Large intestine (tissue), 3 donors: ENCODE results near the gene LTBP3. TPM values are rescaled to one million over a fixed set of nuclear protein-coding genes. Genes with fewer than 3 reads are reported as not detected.

Source experiments
- DNase-seq, 2 donors: peaks; one replicate each; pipeline versions ENCODE4 v3.0.0 to v3.0.0-alpha.2; 2013
- H3K27ac ChIP-seq: one replicate; pipeline ENCODE4 v1.5.1; 2013; ENCODE audit warnings: low read length
- H3K27me3 ChIP-seq: 2 replicates; pipeline ENCODE4 v1.6.1; 2013; ENCODE audit warnings: low read length; ENCODE audit not compliant: control insufficient read depth, insufficient read depth
- H3K36me3 ChIP-seq: 2 replicates; pipeline ENCODE4 v1.6.1; 2013; ENCODE audit warnings: low read length; ENCODE audit not compliant: control insufficient read depth, insufficient read depth
- H3K4me1 ChIP-seq: one replicate; pipeline ENCODE4 v1.6.1; 2013; ENCODE audit warnings: low read length; ENCODE audit not compliant: control insufficient read depth, insufficient read depth
- H3K4me3 ChIP-seq: one replicate; pipeline ENCODE4 v1.5.1; 2013; ENCODE audit warnings: low read length
- H3K9me3 ChIP-seq: one replicate; pipeline ENCODE4 v1.6.1; 2013; ENCODE audit warnings: mild to moderate bottlenecking, low read depth, low read length, moderate library complexity; ENCODE audit not compliant: control insufficient read depth
- whole genome bisulfite sequencing: methylation state at CpG from one replicate; pipeline ENCODE4 v1.1.5; 2013; ENCODE audit warnings: low lambda C conversion rate; ENCODE audit not compliant: insufficient coverage; 5-methylcytosine and 5-hydroxymethylcytosine counted together
- polyA plus RNA-seq: library from polyadenylated mRNA; unstranded; fragments of 120-200 nt; gene quantifications from one replicate; pipeline ENCODE4 v1.2.1, GENCODE V29; 2013

Gene LTBP3
- polyA plus RNA-seq, 1 donor, result 105 TPM

DNA sequence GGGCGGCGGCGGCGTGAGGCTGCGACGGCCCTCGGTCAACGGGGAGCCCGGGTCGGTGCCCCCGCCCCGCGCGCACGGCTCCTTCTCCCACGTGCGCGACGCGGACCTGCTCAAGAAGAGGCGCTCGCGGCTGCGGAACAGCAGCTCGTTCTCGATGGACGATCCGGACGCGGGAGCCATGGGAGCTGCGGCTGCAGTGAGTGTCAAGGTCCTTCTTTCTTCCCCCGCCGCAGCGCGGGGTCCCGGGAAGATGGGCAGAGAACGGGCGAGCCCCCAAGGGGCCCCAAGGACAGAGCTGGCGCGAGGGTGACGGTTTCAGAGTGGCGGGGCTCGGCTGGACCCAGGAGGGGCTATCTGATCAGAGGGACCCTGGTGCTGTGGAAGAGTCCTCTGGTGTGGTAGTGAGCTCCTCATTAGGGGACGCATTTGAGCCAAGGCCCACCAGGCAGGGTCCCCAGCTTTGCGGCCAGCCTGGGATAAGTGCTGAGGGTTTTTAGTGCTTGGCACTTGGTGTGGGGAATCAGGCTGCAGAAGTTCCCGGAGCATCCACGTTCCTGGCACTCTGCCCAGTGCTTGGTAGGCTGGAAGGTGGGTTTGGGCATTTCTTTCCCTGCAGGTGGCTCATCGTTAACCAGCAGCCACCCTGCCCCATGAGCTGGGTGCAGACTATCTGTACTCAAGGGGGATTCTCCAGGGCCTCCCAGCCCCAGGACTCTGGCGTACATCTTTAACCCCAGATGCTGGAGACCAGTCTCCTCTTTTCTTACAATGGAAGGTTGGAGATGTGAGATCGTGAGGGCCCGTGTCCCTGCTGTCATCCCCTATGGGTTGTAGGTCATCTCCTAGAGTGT is 27.5 kb upstream of the LTBP3 start:
- Histone ChIP-seq H3K9me3 (no peaks in the 10 kb centered on the region), H3K4me3 (no peak overlapping the region), H3K4me1 (peaks cover 15% of the 10 kb centered on the region), H3K27me3 (peaks cover 10% of the 10 kb centered on the region), H3K36me3 (peaks cover 42% of the 10 kb centered on the region), H3K27ac (no peak overlapping the region)
- no peak for DNase-seq
- no CpG with 5 or more reads among the region's 51 CpGs for WGBS

DNA sequence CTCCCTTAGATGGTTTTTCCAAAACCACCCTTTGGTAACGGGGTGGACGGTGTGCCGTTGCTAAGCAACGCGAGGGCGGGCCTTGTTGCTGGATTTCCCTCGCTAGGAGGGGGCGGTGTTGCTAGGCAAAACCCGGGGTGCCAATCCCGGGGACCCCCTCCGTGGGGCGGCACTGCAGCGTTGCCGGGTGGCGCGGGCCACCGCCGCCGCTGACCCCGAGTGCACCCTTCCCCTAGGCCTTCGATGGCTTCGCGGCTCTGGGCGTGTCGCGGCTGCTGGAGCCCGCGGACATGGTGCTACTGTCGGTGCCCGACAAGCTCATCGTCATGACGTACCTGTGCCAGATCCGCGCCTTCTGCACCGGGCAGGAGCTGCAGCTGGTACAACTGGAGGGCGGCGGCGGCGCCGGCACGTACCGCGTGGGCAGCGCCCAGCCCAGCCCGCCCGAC is 26.6 kb upstream of the LTBP3 start:
- Histone ChIP-seq H3K27ac (no peak overlapping the region), H3K36me3 (peaks cover 43% of the 10 kb centered on the region), H3K4me3 (no peak overlapping the region), H3K27me3 (peaks cover 10% of the 10 kb centered on the region), H3K9me3 (no peaks in the 10 kb centered on the region), H3K4me1 (peaks cover 15% of the 10 kb centered on the region)
- DNase-seq, result peak in 1 of 2 donors; percentile 58
- no CpG with 5 or more reads among the region's 46 CpGs for WGBS

DNA sequence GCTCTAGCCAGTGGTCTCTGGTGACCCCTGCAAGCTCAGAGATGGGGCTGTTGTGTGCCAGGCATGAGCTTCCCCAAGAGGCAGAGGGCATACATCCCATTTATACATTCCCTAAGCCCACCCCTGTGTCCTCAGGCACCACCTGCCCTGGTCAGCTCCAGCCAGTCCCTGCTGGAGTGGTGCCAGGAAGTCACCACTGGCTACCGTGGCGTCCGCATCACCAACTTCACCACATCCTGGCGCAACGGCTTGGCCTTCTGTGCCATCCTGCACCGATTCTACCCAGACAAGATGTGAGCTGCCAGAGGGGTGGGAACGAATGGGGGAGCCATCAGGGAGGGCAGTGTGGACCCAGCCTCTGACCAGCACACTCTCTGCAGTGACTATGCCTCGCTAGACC is 25.9 kb upstream of the LTBP3 start:
- Histone ChIP-seq H3K4me1 (peaks cover 19% of the 10 kb centered on the region), H3K27me3 (peaks cover 10% of the 10 kb centered on the region), H3K9me3 (no peaks in the 10 kb centered on the region), H3K4me3 (no peak overlapping the region), H3K27ac (no peak overlapping the region), H3K36me3 (peaks cover 47% of the 10 kb centered on the region)
- no peak for DNase-seq
- WGBS, result no CpG with 5 or more reads among the region's 8 CpGs

DNA sequence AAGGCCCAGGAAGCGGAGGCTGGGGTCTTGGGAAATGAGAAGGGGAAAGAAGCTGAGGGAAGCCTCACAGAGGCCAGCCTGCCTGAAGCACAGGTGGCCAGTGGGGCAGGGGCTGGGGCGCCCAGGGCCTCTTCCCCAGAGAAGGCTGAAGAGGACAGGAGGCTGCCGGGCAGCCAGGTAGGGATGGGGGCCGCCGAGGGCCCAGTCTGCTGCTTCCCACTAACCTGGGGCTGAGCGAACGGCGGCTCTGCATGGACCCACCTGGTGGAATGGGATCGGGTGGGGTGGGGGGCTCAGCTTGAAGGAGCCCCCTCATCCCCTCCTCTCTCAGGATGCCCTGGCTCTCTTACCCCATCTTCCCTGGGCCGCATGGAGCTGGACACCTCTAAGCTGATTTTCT is 25.4 kb upstream of the LTBP3 start:
- H3K27me3 ChIP-seq, result peaks cover 10% of the 10 kb centered on the region
- peaks cover 47% of the 10 kb centered on the region for H3K36me3 ChIP-seq
- no CpG with 5 or more reads among the region's 10 CpGs for WGBS
- no peaks in the 10 kb centered on the region for H3K9me3 ChIP-seq
- no peak overlapping the region for H3K4me3 ChIP-seq
- H3K4me1 ChIP-seq, result peaks cover 21% of the 10 kb centered on the region
- DNase-seq, result no peak
- no peak overlapping the region for H3K27ac ChIP-seq

DNA sequence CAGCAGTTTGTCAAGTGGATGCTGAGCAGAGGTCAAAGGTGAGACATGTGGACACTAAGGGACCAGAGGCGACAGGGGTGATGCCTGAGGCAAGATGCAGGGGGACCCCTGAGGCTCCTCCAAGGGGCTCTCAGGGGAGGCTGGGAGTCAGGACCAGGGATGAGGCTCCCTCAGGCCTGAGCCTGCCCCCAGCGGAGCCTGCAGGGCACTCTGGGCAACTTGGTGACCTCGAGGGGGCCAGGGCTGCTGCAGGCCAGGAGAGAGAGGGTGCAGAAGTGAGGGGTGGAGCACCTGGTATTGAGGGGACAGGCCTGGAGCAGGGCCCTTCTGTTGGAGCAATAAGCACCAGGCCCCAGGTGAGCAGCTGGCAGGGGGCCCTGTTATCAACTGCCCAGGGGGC is 23.8 kb upstream of the LTBP3 start:
- Histone ChIP-seq H3K36me3 (peaks cover 43% of the 10 kb centered on the region), H3K4me1 (peaks cover 30% of the 10 kb centered on the region), H3K9me3 (no peaks in the 10 kb centered on the region), H3K27me3 (peaks cover 10% of the 10 kb centered on the region), H3K27ac (no peak overlapping the region), H3K4me3 (no peak overlapping the region)
- no CpG with 5 or more reads among the region's 3 CpGs for WGBS
- DNase-seq, result no peak

DNA sequence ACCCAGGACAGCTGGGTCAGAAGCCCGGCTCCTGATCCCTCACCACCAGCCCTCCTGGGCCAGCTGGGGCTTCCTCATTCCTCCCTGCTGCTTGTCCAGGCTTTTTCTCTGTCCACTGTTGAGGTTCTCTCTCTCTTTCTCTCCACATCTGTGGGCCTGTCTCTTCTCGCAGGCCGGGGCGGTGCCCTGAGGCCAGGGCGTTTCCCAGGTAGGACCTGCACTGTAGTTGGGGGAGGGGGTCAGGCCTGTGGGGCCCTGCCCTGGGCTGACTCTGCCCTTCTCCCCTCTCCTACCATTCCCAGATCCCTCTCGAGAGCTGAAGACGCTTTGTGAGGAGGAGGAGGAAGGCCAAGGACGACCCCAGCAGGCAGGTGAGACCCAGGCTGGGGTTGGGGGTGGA is 22.6 kb upstream of the LTBP3 start:
- Histone ChIP-seq H3K9me3 (no peaks in the 10 kb centered on the region), H3K36me3 (peaks cover 34% of the 10 kb centered on the region), H3K4me3 (no peak overlapping the region), H3K27ac (no peak overlapping the region), H3K27me3 (peaks cover 10% of the 10 kb centered on the region), H3K4me1 (peaks cover 38% of the 10 kb centered on the region)
- no peak for DNase-seq
- WGBS, result no CpG with 5 or more reads among the region's 8 CpGs

DNA sequence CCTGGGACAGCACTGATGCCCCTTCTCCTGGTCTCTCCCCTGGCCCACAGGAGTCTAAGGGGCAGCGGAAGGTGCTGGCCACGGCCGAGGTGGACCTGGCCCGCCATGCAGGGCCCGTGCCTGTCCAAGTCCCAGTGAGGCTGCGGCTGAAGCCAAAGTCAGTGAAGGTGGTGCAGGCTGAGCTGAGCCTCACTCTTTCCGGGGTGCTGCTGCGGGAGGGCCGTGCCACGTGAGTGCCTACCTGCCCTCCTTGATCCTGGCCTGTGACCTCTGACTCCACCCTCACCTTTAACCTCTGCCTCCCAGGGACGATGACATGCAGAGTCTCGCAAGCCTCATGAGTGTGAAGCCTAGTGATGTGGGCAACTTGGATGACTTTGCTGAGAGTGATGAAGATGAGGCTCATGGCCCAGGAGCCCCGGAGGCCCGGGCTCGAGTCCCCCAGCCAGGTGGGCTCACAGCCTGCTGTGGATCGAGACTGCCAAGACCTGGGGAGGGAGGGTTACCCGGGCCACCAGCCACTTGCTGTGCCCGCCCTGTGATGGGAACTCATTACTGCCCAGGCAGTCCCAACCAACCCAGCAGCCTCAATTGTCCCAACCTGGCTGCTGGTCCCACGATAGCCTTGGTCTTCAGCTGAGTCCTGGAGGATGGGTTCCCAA is 22.0 kb upstream of the LTBP3 start:
- WGBS, result no CpG with 5 or more reads among the region's 19 CpGs

DNA sequence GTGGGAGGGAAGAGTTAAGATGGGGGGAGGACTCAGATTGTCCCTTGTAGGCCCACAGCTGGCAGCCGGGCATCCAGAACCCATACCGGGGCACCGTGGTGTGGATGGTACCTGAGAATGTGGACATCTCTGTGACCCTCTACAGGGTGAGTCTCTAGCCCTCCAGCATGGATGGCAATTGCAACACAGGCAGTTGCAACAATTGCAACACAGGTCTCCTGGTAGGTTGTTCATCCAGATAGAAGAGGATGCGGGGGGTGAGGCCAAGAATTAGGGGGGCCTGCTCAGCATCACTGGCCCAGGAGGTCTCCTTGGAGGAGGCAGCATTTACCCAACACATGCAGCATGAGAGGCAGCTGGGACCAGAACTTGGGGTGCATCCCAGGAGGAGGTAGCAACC is 21.1 kb upstream of the LTBP3 start:
- WGBS, result no CpG with 5 or more reads among the region's 4 CpGs
- no peaks in the 10 kb centered on the region for H3K9me3 ChIP-seq
- peaks cover 5% of the 10 kb centered on the region for H3K27me3 ChIP-seq
- no peak for DNase-seq
- H3K4me1 ChIP-seq, result peaks cover 46% of the 10 kb centered on the region
- H3K27ac ChIP-seq, result no peak overlapping the region
- H3K36me3 ChIP-seq, result peaks cover 29% of the 10 kb centered on the region
- no peak overlapping the region for H3K4me3 ChIP-seq

More for the DNA sequence above, 22.0 kb upstream of the LTBP3 start:
- peaks cover 29% of the 10 kb centered on the region for H3K36me3 ChIP-seq
- H3K27me3 ChIP-seq, result peaks cover 10% of the 10 kb centered on the region
- no peak for DNase-seq
- H3K27ac ChIP-seq, result no peak overlapping the region
- H3K4me3 ChIP-seq, result no peak overlapping the region
- peaks cover 39% of the 10 kb centered on the region for H3K4me1 ChIP-seq
- no peaks in the 10 kb centered on the region for H3K9me3 ChIP-seq

DNA sequence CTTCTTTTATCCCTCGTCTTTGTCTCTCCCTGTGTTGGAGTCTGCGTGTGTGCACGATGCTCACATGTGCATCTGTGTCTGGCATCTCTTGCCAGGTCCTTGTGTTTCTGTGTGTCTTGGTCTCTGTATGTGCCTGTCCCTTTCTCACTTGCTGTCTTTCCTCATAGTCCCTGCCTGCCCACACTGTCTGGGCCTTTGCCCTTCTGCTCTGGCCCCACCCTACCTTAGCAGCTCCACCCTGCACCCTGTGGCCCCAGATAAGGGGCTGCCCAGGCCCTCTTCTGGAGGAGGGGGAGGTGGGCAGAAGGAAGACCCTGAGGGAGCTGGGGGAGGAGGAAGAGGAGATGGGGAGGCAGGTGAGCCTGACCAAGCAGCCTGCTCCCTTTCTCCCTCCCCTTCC is 20.5 kb upstream of the LTBP3 start:
- WGBS, result no CpG with 5 or more reads among the region's 3 CpGs
- Histone ChIP-seq H3K4me1 (peaks cover 50% of the 10 kb centered on the region), H3K27ac (peak overlapping the region; percentile 50)

DNA sequence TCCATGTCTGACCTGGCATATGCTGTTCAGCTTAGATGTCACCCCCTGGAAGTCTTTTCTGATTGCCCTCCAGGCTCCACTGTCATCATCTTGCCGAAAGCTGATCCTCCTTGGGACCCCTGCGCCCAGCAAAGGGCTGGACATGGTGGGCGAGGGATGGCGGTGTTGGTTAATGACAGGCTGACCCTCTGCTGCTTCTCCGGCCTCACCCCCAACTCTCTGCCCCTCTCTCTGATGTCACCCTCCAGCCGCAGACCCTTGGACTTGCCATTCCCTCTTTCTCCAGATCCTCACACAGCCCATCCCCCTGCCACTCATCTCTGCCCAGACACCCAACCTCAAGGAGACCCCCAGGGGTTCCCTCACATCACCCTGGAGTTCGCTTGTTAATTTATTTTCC is 20.0 kb upstream of the LTBP3 start:
- H3K27ac ChIP-seq, result peak overlapping the region; percentile 50
- H3K27me3 ChIP-seq, result no peaks in the 10 kb centered on the region
- no peak for DNase-seq
- H3K4me1 ChIP-seq, result peaks cover 55% of the 10 kb centered on the region
- no peak overlapping the region for H3K4me3 ChIP-seq
- no CpG with 5 or more reads among the region's 7 CpGs for WGBS
- H3K9me3 ChIP-seq, result no peaks in the 10 kb centered on the region
- peaks cover 33% of the 10 kb centered on the region for H3K36me3 ChIP-seq

More for the DNA sequence above, 20.5 kb upstream of the LTBP3 start:
- no peaks in the 10 kb centered on the region for H3K9me3 ChIP-seq
- no peaks in the 10 kb centered on the region for H3K27me3 ChIP-seq
- DNase-seq, result peak in 1 of 2 donors; percentile 71
- H3K36me3 ChIP-seq, result peaks cover 30% of the 10 kb centered on the region
- H3K4me3 ChIP-seq, result no peak overlapping the region
